CD4-positive, alpha-beta T cell (primary cell): Measurements from ENCODE around the gene VIT. TPM values are rescaled to one million over a fixed set of nuclear protein-coding genes. Genes with fewer than 3 reads are reported as not detected.
"Not testable (repeated sequence)": the region's sequence is repeated elsewhere in the genome, so short reads cannot be mapped to it uniquely, and the experiment has no call there.

Source experiments
- ATAC-seq: fragments of 200-7000 bp; cut with Tn5 transposase; one replicate; pipeline ENCODE4 v1.10.0; 2022; ENCODE audit warnings: mild to moderate bottlenecking; ENCODE audit not compliant: poor library complexity
- CTCF ChIA-PET: fragments of 350-600 bp; sonication (Branson Sonifier 250); formaldehyde crosslinking; loops from one replicate; lab custom pipeline; 2021; ENCODE audit warnings: antibody characterized with exemption, inconsistent platforms; lab: Charles Lee
- POLR2A ChIA-PET: fragments of 350-600 bp; sonication (Branson Sonifier 250); formaldehyde crosslinking; loops from one replicate; lab custom pipeline; 2021; ENCODE audit warnings: antibody characterized with exemption, inconsistent platforms; lab: Charles Lee
- DNase-seq, 14 experiments: peaks; one replicate each; pipeline ENCODE4 v3.0.0-alpha.2; 2013 to 2020; ENCODE audit warnings: mixed read lengths in 2 of 14
- H3K27ac ChIP-seq, 2 donors: one replicate each; pipeline versions ENCODE4 v1.5.1 to v1.7.0; 2013; ENCODE audit warnings: low read length in 2 of 2, low read depth in 1 of 2, mild to moderate bottlenecking in 1 of 2
- H3K27me3 ChIP-seq, 2 experiments: 1 replicate in 1 of 2; 2 replicates in 1 of 2; pipeline versions ENCODE4 v1.6.1 to v1.7.0; 2013; ENCODE audit warnings: low read length in 2 of 2, control low read depth in 1 of 2, mild to moderate bottlenecking in 1 of 2, moderate library complexity in 1 of 2; ENCODE audit not compliant: insufficient read depth in 2 of 2, control insufficient read depth in 1 of 2
- H3K36me3 ChIP-seq: one replicate; pipeline ENCODE4 v1.6.1; 2013; ENCODE audit warnings: low read length, control low read depth; ENCODE audit not compliant: insufficient read depth
- H3K4me1 ChIP-seq: one replicate; pipeline ENCODE4 v1.6.1; 2013; ENCODE audit warnings: low read length, control low read depth; ENCODE audit not compliant: insufficient read depth
- H3K4me3 ChIP-seq: one replicate; pipeline ENCODE4 v1.5.1; 2013; ENCODE audit warnings: mild to moderate bottlenecking, low read length, moderate library complexity
- H3K9me3 ChIP-seq, 2 experiments: 1 replicate in 1 of 2; 2 replicates in 1 of 2; pipeline versions ENCODE4 v1.6.1 to v1.7.0; 2013; ENCODE audit warnings: low read length in 2 of 2, mild to moderate bottlenecking in 2 of 2, control low read depth in 1 of 2, moderate library complexity in 1 of 2; ENCODE audit not compliant: control insufficient read depth in 1 of 2, insufficient read depth in 1 of 2
- H3K27ac Mint-ChIP-seq: one replicate; pipeline ENCODE4 v1.8.0; 2020; ENCODE audit warnings: mixed read lengths
- H3K27me3 Mint-ChIP-seq: one replicate; pipeline ENCODE4 v1.8.0; 2021; ENCODE audit warnings: mixed read lengths
- H3K36me3 Mint-ChIP-seq: one replicate; pipeline ENCODE4 v1.8.0; 2021; ENCODE audit warnings: low read depth, mixed read lengths
- H3K4me1 Mint-ChIP-seq: one replicate; pipeline ENCODE4 v1.8.0; 2021; ENCODE audit warnings: low read depth, mixed read lengths
- H3K4me3 Mint-ChIP-seq: one replicate; pipeline ENCODE4 v1.8.0; 2020; ENCODE audit warnings: mild to moderate bottlenecking, mixed read lengths
- H3K9me3 Mint-ChIP-seq: one replicate; pipeline ENCODE4 v1.8.0; 2020; ENCODE audit warnings: mixed read lengths
- intact Hi-C, 2 experiments: fragments of 100-400 bp; cut with DNase I in 1 of 2; cut with micrococcal nuclease in 1 of 2; formaldehyde crosslinking; loops; one replicate each; pipeline versions ENCODE4 v1.15.1 to v1.9.0; 2023 to 2025; cut with DNase I, micrococcal nuclease
- total RNA-seq, 174 experiments: library from RNA in 2 of 174; stranded (reverse) in 2 of 174; gene quantifications; one replicate each; pipeline ENCODE4 v1.2.3 and lab custom pipeline; 2021 to 2026
- TF ChIP-seq, protein P1 (sequence below): fragments of 200-600 bp; IDR thresholded peaks from one replicate; pipeline ENCODE4 v1.8.0; 2022; ENCODE audit warnings: antibody characterized with exemption, mild to moderate bottlenecking

VIT gene
- total RNA-seq, 2 experiments from 2014 or later = not detected

DNA sequence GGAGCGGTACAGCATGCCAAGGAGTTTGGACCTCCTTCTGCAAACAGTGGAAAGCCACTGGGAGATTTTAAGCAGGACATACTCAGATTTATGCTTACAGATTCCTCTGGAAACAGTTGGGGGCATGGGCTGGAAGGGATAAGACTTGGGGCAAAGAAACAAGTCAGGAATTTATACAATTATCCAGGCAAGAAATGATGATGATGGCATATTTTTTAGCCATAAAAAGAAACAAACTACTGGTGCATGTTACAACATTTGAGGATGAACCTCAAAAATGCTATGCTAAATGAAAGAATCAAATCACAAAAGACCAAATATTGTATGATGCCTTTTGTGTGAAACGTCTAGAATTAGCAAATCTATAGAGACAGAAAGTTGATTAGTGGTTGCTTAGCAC is 13.5 kb upstream of the VIT start:
- TF ChIP-seq, protein P1, sequence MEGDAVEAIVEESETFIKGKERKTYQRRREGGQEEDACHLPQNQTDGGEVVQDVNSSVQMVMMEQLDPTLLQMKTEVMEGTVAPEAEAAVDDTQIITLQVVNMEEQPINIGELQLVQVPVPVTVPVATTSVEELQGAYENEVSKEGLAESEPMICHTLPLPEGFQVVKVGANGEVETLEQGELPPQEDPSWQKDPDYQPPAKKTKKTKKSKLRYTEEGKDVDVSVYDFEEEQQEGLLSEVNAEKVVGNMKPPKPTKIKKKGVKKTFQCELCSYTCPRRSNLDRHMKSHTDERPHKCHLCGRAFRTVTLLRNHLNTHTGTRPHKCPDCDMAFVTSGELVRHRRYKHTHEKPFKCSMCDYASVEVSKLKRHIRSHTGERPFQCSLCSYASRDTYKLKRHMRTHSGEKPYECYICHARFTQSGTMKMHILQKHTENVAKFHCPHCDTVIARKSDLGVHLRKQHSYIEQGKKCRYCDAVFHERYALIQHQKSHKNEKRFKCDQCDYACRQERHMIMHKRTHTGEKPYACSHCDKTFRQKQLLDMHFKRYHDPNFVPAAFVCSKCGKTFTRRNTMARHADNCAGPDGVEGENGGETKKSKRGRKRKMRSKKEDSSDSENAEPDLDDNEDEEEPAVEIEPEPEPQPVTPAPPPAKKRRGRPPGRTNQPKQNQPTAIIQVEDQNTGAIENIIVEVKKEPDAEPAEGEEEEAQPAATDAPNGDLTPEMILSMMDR = no peak
- intact Hi-C loops = no loop called here
- Histone ChIP-seq H3K4me3 (no peak overlapping the region), H3K36me3 (no peaks in the 10 kb centered on the region), H3K27me3 (peaks cover 0 to 7% of the 10 kb centered on the region in 2 experiments), H3K4me1 (no peaks in the 10 kb centered on the region), H3K9me3 (peaks cover 6 to 15% of the 10 kb centered on the region in 2 experiments), H3K27ac (no peak overlapping the region)
- Mint-ChIP-seq H3K9me3 (peaks cover 4% of the 10 kb centered on the region), H3K36me3 (no peaks in the 10 kb centered on the region), H3K4me1 (no peaks in the 10 kb centered on the region), H3K27me3 (peaks cover 26% of the 10 kb centered on the region), H3K4me3 (no peak overlapping the region), H3K27ac (no peak overlapping the region)
- no peak for ATAC-seq
- no peak for DNase-seq
- CTCF ChIA-PET = no interaction called here
- POLR2A ChIA-PET = no interaction called here

DNA sequence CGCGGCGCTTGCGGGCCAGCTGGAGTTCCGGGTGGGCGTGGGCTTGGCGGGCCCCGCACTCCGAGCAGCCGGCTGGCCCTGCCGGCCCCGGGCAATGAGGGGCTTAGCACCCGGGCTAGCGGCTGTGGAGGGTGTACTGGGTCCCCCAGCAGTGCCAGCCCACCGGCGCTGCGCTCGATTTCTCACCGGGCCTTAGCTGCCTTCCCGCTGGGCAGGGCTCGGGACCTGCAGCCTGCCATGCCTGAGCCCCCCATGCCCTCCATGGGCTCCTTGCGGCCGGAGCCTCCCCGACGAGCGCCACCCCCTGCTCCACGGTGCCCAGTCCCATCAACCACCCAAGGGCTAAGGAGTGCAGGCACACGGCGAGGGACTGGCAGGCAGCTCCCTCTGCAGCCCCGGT is 8.2 kb upstream of the VIT start:
- ATAC-seq, H3K4me1 ChIP-seq, POLR2A ChIA-PET, DNase-seq, H3K9me3 ChIP-seq, intact Hi-C loops, CTCF ChIA-PET, H3K27ac ChIP-seq, H3K4me3 ChIP-seq, H3K36me3 Mint-ChIP-seq, H3K4me3 Mint-ChIP-seq, H3K4me1 Mint-ChIP-seq, H3K27ac Mint-ChIP-seq, H3K36me3 ChIP-seq, H3K9me3 Mint-ChIP-seq, H3K27me3 Mint-ChIP-seq, H3K27me3 ChIP-seq: not testable (repeated sequence)

GRCh38 chr2:36689013-36689412 is 7.5 kb upstream of the VIT start:
- DNase-seq, CTCF ChIA-PET, ATAC-seq, H3K27ac Mint-ChIP-seq, H3K27me3 Mint-ChIP-seq, H3K27me3 ChIP-seq, H3K4me1 Mint-ChIP-seq, H3K4me3 Mint-ChIP-seq, H3K27ac ChIP-seq, H3K4me3 ChIP-seq, H3K36me3 ChIP-seq, H3K9me3 ChIP-seq, POLR2A ChIA-PET, intact Hi-C loops, H3K9me3 Mint-ChIP-seq, H3K36me3 Mint-ChIP-seq, H3K4me1 ChIP-seq: not testable (repeated sequence)

DNA sequence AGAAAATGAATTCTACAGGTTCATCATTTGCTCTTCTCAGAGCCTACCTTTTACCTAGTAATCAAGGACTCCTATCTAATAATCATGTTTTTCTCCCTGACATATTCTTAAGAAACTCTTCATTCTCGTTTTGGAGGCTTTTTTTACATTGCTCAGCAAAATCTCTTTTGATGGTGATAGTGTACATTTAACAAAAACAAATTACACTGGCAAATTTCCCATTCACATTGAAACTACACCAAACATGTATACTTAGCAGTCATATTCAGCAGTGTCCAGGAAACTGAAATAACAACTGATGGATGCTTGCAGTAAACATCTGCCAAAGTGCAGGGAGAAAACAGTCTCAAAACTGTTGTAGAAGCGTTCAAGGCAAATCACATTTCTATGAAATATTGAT is 4.4 kb upstream of the VIT start:
- H3K4me3 ChIP-seq = no peak overlapping the region
- CTCF ChIA-PET = no interaction called here
- POLR2A ChIA-PET = no interaction called here
- no peak for DNase-seq
- no peak for ATAC-seq
- H3K4me3 Mint-ChIP-seq = no peak overlapping the region
- H3K27ac ChIP-seq = no peak overlapping the region
- intact Hi-C loops = no loop called here
- no peaks in the 10 kb centered on the region for H3K9me3 Mint-ChIP-seq
- no peaks in the 10 kb centered on the region for H3K4me1 ChIP-seq
- TF ChIP-seq, protein P1 = no peak
- H3K27me3 Mint-ChIP-seq = peaks cover 8% of the 10 kb centered on the region
- no peaks in the 10 kb centered on the region for H3K36me3 Mint-ChIP-seq
- H3K27me3 ChIP-seq = peaks cover 0 to 3% of the 10 kb centered on the region in 2 experiments
- no peaks in the 10 kb centered on the region for H3K36me3 ChIP-seq
- no peak overlapping the region for H3K27ac Mint-ChIP-seq
- no peaks in the 10 kb centered on the region for H3K9me3 ChIP-seq
- no peaks in the 10 kb centered on the region for H3K4me1 Mint-ChIP-seq
